ENCODE measurements around the gene ATG16L1. TPM values are rescaled to one million over a fixed set of nuclear protein-coding genes. Genes with fewer than 3 reads are reported as not detected.

ATG16L1 gene
- total RNA-seq, 1 donor from 2014 or later = 26.6 TPM

GRCh38 chr2:233271693-233272092, 20.2 kb downstream of the ATG16L1 start:
- intact Hi-C loops (cut with DNase I) = no loop called here
- TF ChIP-seq CTCF (IDR thresholded peaks at IDR 0.05) = no peak

GRCh38 chr2:233273120-233273519, 21.6 kb downstream of the ATG16L1 start:
- Histone ChIP-seq H3K27me3 (no peaks in the 10 kb centered on the region), H3K4me1 (no peaks in the 10 kb centered on the region), H3K27ac (no peak overlapping the region), H3K9me3 (no peaks in the 10 kb centered on the region), H3K36me3 (peaks cover 100% of the 10 kb centered on the region), H3K4me3 (no peak overlapping the region)
- no peak for TF ChIP-seq CTCF (IDR thresholded peaks at IDR 0.05)
- no peak for ATAC-seq
- DNase-seq = no peak
- intact Hi-C loops (cut with DNase I) = no loop called here

More at GRCh38 chr2:233271693-233272092, 20.2 kb downstream of the ATG16L1 start:
- Histone ChIP-seq H3K36me3 (peaks cover 100% of the 10 kb centered on the region), H3K27ac (no peak overlapping the region), H3K4me1 (no peaks in the 10 kb centered on the region), H3K9me3 (no peaks in the 10 kb centered on the region), H3K4me3 (no peak overlapping the region), H3K27me3 (no peaks in the 10 kb centered on the region)
- DNase-seq = no peak
- no peak for ATAC-seq

GRCh38 chr2:233275223-233275622, 23.8 kb downstream of the ATG16L1 start:
- Histone ChIP-seq H3K4me3 (no peak overlapping the region), H3K27me3 (no peaks in the 10 kb centered on the region), H3K4me1 (no peaks in the 10 kb centered on the region), H3K9me3 (no peaks in the 10 kb centered on the region), H3K27ac (no peak overlapping the region), H3K36me3 (peaks cover 100% of the 10 kb centered on the region)
- no peak for DNase-seq
- no peak for TF ChIP-seq CTCF (IDR thresholded peaks at IDR 0.05)
- intact Hi-C loops (cut with DNase I) = no loop called here
- no peak for ATAC-seq

GRCh38 chr2:233278921-233279320, 27.4 kb downstream of the ATG16L1 start:
- Histone ChIP-seq H3K4me3 (no peak overlapping the region), H3K36me3 (peaks cover 99% of the 10 kb centered on the region), H3K4me1 (no peaks in the 10 kb centered on the region), H3K9me3 (no peaks in the 10 kb centered on the region), H3K27me3 (no peaks in the 10 kb centered on the region), H3K27ac (no peak overlapping the region)
- ATAC-seq = no peak
- intact Hi-C loops (cut with DNase I) = no loop called here
- no peak for TF ChIP-seq CTCF (IDR thresholded peaks at IDR 0.05)
- DNase-seq = no peak

- DNase-seq = no peak
- TF ChIP-seq CTCF (IDR thresholded peaks at IDR 0.05) = no peak
- ATAC-seq = no peak
- Histone ChIP-seq H3K4me3 (no peak overlapping the region), H3K27ac (no peak overlapping the region), H3K4me1 (no peaks in the 10 kb centered on the region), H3K36me3 (peaks cover 99% of the 10 kb centered on the region), H3K27me3 (no peaks in the 10 kb centered on the region), H3K9me3 (no peaks in the 10 kb centered on the region)
- intact Hi-C loops (cut with DNase I) = no loop called here
Observed at GRCh38 chr2:233280114-233280693, 28.7 kb downstream of the ATG16L1 start.

GRCh38 chr2:233281553-233281952, 30.1 kb downstream of the ATG16L1 start:
- H3K27ac ChIP-seq = no peak overlapping the region
- no peaks in the 10 kb centered on the region for H3K4me1 ChIP-seq
- no peak for TF ChIP-seq CTCF (IDR thresholded peaks at IDR 0.05)
- no peaks in the 10 kb centered on the region for H3K27me3 ChIP-seq
- DNase-seq (no peak), ATAC-seq (no peak)
- H3K9me3 ChIP-seq = no peaks in the 10 kb centered on the region
- H3K4me3 ChIP-seq = no peak overlapping the region
- intact Hi-C loops (cut with DNase I) = no loop called here
- peaks cover 98% of the 10 kb centered on the region for H3K36me3 ChIP-seq
